Measurements from ENCODE around the gene GPX8.

The GPX8 gene

GRCh38 chr5:55151923-55152842, 7.8 kb upstream of the GPX8 start:
- no peak for TF ChIP-seq ZNF274 (IDR thresholded peaks at IDR 0.05; ENCODE audit: low read depth, low read length)
- no peak overlapping the region for H3K4me3 ChIP-seq (ENCODE audit: low read length)

- H3K4me3 ChIP-seq (ENCODE audit: low read length), result no peak overlapping the region
- no peak for TF ChIP-seq ZNF274 (IDR thresholded peaks at IDR 0.05; ENCODE audit: low read depth, low read length)
These were observed 5.1 kb upstream of the GPX8 start for GRCh38 chr5:55154873-55155272.

GRCh38 chr5:55160493-55161209, 680 bp downstream of the GPX8 start:
- H3K4me3 ChIP-seq (ENCODE audit: low read length), result peak overlapping the region; percentile 60; the same call in 1 of the 2 replicates

GRCh38 chr5:55162666-55163065, 2.7 kb downstream of the GPX8 start:
- H3K4me3 ChIP-seq (ENCODE audit: low read length), result no peak overlapping the region
- no peak for TF ChIP-seq ZNF274 (IDR thresholded peaks at IDR 0.05; ENCODE audit: low read depth, low read length)

More at GRCh38 chr5:55160493-55161209, 680 bp downstream of the GPX8 start:
- no peak for TF ChIP-seq ZNF274 (IDR thresholded peaks at IDR 0.05; ENCODE audit: low read depth, low read length)

GRCh38 chr5:55171471-55171870, 11.5 kb downstream of the GPX8 start:
- H3K4me3 ChIP-seq (ENCODE audit: low read length), result no peak overlapping the region
- TF ChIP-seq ZNF274 (IDR thresholded peaks at IDR 0.05; ENCODE audit: low read depth, low read length), result no peak

- peak overlapping the region; percentile 57 for H3K4me3 ChIP-seq (ENCODE audit: low read length)
- TF ChIP-seq ZNF274 (IDR thresholded peaks at IDR 0.05; ENCODE audit: low read depth, low read length), result no peak
These were observed 12.3 kb downstream of the GPX8 start for GRCh38 chr5:55172051-55172899.

GRCh38 chr5:55172937-55173686, 13.1 kb downstream of the GPX8 start, which contains the start of gene CDC20B:
Gene CDC20B, minus strand, starts transcription at chr5:55173177. Its CDS starts 177 bp downstream, at chr5:55173000.
- H3K4me3 ChIP-seq (ENCODE audit: low read length), result peak within 1 kb of the TSS; percentile 57
- TF ChIP-seq ZNF274 (IDR thresholded peaks at IDR 0.05; ENCODE audit: low read depth, low read length), result no peak

- peak overlapping the region; percentile 55; the same call in 1 of the 2 replicates for H3K4me3 ChIP-seq (ENCODE audit: low read length)
- no peak for TF ChIP-seq ZNF274 (IDR thresholded peaks at IDR 0.05; ENCODE audit: low read depth, low read length)
These were observed 13.8 kb downstream of the GPX8 start for GRCh38 chr5:55173687-55174230.

GRCh38 chr5:55175781-55176175, 15.8 kb downstream of the GPX8 start:
- TF ChIP-seq ZNF274 (IDR thresholded peaks at IDR 0.05; ENCODE audit: low read depth, low read length), result no peak
- H3K4me3 ChIP-seq (ENCODE audit: low read length), result no peak overlapping the region; the same call in 1 of the 2 replicates

- H3K4me3 ChIP-seq (ENCODE audit: low read length), result no peak overlapping the region; the same call in 1 of the 2 replicates
- TF ChIP-seq ZNF274 (IDR thresholded peaks at IDR 0.05; ENCODE audit: low read depth, low read length), result no peak
These were observed 16.3 kb downstream of the GPX8 start for GRCh38 chr5:55176176-55176818.

- no peak overlapping the region for H3K4me3 ChIP-seq (ENCODE audit: low read length)
- no peak for TF ChIP-seq ZNF274 (IDR thresholded peaks at IDR 0.05; ENCODE audit: low read depth, low read length)
These were observed 17.1 kb downstream of the GPX8 start for GRCh38 chr5:55177078-55177477.

- no peak for TF ChIP-seq ZNF274 (IDR thresholded peaks at IDR 0.05; ENCODE audit: low read depth, low read length)
- H3K4me3 ChIP-seq (ENCODE audit: low read length), result no peak overlapping the region
These were observed 20.0 kb downstream of the GPX8 start for GRCh38 chr5:55180016-55180415.
